Adrenal gland (tissue), 5 donors: ENCODE results near the gene STRA6.

Source experiments
- CTCF ChIP-seq, 6 experiments: fragments of 450-650 bp in 4 of 6; fragments of 200-600 bp in 2 of 6; sonication (generic) in 1 of 6; IDR thresholded peaks; 1 replicate in 5 of 6; 2 replicates in 1 of 6; pipeline versions ENCODE4 v1.5.1 to v1.8.0; 2016 to 2021; ENCODE audit warnings: antibody characterized with exemption in 6 of 6, mild to moderate bottlenecking in 2 of 6, moderate library complexity in 1 of 6
- POLR2A ChIP-seq, 2 donors: fragments of 450-650 bp; IDR thresholded peaks; one replicate each; pipeline ENCODE4 v1.6.1; 2017; ENCODE audit warnings: antibody characterized with exemption in 2 of 2, mild to moderate bottlenecking in 2 of 2, moderate library complexity in 1 of 2
- donor health status: DM: no; HTN: no; CAD: no.

- TF ChIP-seq CTCF (IDR thresholded peaks at IDR 0.05) (no peak), POLR2A (IDR thresholded peaks at IDR 0.05) (no peak)
Observed at GRCh38 chr15:74201710-74202420, 722 bp downstream of the STRA6 start.
